ENCODE data around the gene KXD1.

The KXD1 gene

DNA sequence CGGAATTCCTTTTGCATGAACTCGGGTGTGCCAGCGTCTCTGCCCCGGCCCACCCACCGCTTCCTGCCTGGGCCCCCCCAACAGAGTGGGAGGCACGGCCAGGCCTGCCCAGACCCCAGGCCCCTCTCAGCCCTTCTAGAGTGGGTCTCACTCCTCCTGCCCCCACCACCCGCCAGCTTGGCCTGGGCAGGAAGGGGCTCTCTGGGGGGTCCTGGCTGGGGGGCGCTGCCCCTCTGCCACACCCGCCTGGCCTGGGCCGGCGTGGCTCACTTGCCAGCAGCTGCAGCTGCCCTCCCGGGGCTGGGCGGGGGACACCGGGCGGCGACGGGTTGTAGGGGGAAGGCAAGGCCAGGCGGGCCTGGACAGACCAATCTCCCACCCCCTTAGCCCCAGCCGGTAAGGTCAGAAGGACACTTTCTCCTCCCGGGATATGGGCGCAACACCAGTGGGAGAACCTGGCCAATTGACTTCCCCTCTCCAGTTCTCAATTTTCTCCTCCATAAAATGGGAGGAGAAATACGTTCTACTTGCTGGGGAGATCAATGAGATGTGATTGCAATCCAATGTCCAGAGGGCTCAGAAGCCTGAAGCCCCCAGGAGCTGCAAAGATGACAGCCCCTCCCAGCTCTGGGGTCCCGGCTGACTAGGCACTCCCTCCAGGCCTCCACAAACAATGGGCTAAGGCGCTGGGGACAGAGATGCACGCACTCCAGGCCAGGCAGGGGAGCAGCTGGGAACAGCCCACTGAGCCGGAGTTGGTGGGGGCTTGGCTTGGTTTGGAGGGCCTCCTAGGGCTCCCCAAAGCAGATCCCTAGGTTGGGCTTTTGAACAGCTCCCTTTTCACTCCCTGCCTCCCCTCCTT, 46.5 kb downstream of the KXD1 start:
- no peak for DNase-seq

DNA sequence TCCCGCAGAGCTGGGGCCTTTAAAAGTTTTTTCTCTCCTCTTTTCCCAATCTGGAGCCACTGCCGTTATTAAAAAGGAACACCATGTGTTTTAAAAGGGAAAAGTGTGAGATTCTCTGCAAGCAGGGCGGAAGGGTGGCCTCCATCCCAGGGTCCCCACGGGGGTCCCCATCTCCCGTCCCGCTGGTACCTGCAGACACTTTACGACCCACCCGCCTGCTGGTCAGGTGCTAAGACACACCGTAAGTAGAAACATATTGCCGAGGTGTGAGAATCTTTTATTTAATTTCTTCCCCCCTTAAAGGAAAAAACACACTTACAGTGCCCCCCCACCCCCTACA, 47.1 kb downstream of the KXD1 start:
- no peak for DNase-seq

DNA sequence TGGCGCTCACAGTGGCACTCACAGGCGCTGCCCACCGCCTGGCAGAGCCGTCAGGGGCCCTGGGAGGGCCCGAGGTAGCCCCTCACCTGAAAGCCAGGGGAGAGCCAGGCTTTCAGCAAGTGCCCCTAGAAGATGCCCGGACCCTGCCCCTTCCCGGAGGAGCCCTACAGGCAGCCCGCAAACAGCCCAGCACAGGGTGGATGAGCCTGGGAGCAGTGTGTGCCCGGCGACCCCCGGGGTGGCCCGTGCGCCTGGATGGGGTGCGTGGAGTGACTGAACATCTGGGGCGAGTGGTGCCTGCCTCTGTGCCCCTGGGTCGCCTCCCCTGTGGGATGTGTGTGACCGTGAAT, 47.5 kb downstream of the KXD1 start:
- DNase-seq = no peak

DNA sequence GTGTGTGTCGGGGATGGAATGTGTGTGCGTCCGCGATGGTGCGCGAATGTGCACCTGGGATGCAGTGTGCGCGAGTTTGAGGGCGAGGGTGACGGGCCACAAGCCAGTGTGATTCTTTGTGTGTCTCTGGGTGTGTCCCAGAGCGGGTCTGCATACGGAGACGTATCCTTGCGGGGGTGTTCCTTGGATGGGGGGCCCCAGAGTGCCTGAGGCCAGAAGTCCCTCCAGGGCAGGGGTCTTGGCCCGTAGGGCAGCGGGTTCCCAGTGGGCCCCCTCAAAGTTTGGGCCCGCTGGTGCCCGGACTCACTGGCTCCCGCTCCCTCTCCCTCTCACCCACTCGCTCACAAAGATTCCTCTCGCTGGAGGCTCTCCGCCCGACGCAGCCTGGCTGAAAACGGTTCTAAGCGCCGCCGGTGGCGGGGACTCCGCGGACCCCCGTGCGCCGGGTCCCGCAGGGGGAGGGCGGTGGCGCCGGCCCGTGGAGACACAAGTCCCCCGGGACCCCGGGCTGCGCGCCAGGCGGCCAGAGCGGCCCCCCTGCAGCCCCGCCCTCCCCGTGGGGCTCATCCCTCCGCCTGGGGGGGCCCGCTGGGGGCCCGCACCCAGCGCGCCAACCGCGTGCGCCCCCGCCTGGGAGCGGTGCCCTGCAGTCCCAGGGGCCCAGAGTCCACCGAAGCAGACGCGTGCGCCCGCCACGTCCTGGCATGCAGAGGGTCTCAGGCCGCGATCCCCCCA, 48.0 kb downstream of the KXD1 start:
- DNase-seq = no peak

DNA sequence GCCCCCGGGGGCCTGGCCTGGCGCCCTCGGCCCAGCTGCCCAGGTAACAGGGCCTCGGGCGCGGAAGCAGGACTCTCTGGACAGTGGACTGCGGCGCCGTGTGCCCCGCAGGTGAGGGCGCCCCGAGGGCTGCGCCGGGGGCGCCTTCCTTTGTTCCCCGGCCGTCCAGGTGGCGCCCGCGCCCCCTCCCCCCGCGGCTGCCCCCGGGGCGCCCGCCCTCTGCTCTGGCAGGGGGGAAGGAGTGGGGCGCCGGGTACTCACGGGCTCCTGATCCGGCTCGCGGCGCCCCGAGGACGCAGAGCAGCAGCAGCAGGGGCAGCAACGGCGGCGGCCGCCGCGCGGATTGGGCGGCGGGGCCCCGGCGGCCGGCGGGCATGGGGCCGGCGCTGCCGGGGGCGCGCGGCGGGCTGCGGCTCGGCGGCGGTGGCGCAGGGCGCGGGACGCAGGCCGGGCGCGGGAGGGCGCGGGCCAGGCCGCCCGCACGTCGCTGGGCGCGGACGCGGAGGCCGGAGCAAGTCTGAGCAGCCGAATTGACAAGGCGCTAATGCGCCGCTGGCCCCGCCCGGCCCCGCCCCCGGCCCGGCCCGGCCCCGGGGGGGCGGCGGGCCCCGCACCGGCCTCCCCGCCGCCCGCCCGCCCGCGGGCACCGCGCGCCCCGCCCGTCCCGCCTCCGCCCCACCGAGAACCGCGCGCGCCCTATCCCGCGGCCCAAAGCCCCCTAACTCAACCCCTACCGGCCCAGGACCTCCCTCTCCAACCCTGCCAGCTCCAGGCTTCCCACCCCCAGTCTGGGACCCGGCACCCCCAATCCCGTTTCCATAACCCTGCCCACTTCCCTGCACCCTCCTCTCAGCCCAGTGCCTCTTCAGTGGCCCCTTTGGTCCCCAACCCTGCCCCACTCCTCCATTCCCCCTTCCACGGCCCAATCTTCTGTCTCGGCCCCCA, 48.9 kb downstream of the KXD1 start, which contains the start of gene CRLF1:
TSS of gene CRLF1 (minus strand) at position 519 of the 945 bp plus-strand sequence. CDS start at position 376, 143 bp downstream.
- no peak for DNase-seq

DNA sequence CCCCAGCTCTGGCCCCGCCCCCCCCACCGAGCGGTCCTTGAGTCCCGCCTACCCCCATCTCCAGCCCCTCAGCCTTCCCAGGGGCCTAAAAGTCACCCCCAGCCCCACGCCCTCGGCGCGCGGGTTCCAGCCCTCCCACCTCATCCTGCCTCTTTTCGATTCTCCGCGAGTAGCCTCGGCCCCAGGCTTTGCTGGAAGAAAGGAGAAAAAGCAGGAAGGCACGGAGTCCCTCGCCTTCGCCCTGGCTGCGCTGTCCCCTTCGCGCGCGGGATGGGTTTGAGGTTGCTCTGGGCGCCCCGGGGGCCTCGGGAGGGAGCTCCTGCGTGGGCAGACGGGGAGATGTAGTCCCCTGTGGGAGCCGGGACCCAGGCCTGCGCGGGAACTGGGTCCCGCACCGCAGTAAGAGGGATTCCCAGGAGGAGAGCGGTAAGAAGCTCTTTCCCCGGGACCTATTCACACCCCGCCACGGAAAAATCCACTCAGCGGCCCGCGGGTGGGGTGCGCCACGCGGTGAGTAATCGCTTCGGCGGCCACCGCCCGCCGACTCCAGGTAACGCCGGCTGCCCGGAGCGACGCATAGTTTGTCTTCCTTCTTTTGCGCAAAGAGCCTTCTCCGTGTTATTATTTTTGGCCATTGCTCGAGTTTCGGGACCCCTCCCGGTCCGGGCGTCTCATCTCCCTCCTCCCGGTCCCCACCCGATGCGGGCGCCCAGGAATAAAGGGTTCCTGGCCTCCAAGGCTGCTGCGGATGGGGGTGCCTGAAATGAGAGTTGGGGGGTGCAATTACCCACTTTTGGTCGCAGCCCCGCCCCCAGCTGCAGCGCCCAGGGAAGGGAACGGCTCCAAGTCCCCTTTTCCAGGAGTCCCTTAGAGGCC, 49.8 kb downstream of the KXD1 start:
- no peak for DNase-seq

DNA sequence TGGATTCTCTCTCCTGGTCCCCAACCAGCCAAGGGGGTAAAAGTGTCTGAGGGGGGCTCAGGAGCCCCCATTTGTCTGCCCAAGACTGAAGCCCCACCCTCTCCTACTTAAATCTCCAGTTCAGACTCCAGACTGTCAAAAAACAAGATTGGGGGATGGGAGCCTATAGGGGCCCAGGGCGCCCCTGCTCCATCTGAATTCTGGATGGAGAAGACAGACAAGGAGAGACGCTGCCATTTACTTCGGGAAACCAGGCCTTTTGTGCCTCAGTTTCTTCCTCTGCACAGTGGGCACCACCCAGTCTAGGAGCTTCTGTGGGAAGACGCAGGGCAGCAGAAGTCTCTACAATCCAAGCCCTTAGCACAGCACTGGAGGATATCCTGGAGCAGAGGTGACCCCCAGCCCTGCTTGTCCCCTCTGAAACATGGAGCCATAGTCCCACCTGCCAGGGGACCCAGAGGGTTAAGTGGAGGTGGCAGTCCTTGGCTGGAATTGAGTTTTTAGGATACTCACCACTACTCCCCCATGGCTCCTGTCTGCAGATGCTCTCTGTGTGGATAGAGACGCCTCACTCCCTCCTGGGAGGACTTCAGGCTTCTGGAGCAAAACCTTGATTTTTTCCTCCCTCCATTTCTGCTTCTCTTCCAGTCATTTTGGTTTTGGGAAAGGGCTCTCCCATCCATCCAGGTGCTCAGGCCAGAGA, 50.6 kb downstream of the KXD1 start:
- no peak for DNase-seq

DNA sequence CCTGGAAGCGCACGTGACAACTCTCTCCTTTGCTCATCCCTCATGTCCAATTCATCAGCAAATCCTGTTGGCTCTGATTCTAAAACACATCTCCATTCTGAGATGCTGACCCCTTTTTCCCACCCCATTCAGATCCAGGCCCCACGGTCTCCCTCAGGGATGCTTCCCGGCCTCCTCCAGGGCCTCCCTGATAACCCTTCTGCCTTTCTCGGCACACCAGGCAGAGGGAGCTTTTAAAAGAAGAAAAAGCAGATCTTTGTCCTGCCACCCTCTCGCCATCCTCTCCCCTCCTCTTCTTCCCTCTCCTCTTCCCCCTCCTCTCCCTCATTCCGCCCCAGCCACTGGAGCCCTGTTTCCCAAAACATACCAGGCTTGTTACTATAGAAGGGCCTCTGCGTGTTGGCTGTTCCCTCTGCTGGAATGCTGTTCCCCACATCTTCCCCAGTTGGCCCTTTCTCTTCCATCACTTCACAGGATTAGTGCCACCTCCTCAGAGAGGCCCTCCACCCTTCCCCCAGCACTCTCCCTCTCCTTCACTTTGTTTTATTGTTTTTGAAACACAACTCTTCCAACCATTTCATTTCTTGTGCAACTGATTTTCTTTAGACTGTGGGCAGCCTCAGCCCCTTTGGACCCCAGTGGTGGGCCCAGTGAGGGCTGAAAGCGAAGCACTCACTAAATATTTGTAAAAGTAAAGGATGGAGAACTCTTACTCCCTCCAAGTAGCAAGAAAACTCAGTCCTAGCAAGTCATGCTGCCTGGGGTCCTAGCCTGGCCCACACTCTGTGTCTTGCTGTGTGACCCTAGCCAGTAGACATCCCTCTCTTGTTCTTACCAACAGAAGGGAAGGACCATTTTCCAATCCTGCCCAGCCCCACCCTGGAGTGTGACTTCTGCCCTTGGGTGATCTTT, 51.4 kb downstream of the KXD1 start:
- DNase-seq = no peak

DNA sequence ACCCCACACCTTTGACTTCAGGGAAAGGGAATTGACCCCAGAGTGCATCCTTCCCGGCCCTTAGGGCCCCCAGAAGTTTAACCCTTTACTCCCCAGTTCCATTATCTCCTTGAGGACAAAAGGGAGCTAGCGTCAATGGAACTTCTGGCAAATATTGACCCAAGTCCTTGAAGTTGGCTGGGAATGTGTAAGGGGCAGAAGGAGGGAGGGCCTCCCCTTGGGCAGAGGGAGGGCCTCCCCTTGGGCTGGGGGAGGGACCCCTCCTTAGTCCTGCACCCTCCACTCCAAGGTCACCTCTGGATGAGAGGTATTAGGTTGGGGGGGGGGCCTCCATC, 52.0 kb downstream of the KXD1 start:
- no peak for DNase-seq

DNA sequence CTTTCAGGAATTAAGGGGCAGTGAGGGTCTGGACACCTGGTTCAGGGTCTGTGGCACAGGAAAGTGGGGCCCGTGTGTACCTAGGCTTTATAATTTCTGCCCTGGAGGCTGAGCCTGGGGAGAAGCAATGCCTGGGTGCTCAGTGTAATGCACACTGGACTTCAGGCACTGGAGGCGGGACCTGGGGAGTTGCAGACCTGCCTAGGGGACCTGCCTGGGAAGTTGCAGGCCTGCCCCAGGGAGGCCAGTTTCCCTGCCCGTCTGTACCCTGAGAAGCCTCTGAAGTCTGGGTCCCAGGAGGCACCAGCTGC, 52.5 kb downstream of the KXD1 start:
- no peak for DNase-seq

DNA sequence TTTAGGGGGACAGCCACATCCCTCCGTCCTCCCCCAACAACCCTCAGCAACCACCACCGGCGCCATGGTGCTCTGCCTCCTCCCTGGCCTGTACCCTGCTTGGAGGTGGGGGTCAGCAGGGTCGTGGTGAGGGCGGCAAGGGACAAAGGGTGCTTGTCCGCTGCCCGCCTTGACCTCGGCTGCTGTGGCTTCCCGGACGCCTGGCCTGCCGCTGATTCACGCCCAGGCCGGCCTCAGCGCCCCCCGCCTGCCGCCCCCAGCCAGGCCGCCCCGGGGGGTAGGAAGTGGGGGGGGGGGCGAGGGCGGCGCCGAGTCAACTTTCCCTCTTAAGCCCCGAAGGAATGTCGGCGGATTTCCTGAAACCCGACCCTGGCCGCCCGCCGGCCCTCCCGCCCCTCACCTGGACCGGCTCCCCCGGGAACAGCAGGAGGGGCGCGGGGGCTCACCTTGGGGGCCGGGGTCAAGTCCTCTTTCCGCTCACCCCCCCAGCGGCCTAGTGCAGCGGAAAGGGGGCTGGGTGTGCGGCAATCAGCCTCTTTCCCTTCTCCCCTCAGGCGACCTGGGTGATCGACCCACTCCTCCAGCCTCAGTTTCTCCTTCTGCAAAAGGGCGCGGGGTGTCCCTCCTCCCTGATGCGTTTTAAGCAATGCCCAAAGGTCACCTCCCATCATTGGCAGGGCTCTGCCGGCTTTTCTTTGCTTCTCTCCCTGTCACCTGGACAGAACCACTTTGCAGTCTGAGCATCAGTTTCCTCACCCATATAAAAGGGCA, 53.1 kb downstream of the KXD1 start:
- no peak for DNase-seq

DNA sequence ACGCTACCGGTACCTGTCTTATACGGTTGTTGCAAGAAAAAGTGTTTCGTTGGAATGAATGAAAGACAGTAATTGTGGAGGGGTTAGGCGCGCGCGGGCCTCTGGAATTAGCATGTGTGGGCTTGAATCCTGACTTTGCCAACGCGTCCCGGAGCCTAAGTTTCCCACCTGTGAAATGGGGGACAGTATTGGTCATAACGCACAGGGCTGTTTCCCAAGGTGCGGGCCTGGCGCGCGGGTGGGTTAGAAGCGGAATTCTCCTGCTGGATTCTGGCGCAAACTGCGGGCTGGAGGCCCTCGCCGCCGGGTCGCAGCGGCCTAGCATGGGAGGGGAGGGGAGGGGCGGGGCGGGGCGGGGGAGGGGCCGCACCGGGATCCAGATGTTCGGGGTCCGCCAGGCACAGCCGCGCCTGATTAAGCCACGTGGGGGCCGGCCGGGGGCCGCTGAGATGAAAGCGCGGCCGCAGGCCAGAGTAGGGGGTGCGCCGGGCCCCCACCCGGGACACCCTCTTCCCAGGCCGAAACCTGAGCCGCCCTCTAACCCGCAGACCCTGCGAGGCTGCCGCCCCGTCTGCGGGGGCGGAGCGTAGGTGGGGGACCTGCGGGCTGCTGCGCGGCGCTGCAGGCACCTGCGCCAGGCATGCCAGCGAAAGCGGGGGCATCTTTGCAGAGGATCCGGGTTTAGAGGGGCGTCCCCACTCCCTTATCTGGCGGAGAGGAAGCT, 53.8 kb downstream of the KXD1 start:
- DNase-seq = no peak

DNA sequence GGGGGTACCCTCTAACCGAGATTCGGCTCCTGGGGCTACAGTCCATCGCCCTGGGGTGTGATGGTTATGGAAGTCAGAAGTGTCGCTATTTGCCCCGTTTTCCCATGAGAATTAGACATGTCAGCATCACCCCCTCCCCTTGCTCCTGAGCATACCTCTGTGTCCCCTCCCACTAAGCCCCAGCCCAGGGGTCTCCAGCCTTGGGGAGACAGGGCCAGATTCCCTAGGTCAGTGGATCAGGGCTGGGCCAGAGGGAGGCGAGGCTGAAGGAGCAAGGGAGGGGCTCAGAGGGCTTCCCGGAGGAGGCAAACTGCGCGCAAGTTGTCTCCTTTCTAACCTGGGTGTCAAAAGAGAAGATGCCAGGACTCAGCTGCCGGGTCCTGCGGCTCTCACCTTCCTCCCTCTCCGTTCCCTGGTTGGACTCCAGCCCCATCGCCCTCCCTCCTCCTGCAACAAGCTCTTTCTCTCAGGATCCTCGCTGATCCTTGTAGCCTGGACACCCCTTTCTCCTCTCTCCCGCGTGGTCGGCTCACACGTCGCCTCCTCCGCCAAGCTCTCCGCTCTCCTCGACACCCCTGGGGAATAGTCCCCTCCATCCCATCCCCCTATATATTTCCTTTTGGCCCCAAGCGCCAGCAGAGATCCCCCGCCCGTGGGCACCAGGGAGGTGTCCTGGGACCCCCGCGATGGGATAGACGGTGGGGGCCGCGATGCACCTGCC, 54.5 kb downstream of the KXD1 start:
- DNase-seq = no peak

DNA sequence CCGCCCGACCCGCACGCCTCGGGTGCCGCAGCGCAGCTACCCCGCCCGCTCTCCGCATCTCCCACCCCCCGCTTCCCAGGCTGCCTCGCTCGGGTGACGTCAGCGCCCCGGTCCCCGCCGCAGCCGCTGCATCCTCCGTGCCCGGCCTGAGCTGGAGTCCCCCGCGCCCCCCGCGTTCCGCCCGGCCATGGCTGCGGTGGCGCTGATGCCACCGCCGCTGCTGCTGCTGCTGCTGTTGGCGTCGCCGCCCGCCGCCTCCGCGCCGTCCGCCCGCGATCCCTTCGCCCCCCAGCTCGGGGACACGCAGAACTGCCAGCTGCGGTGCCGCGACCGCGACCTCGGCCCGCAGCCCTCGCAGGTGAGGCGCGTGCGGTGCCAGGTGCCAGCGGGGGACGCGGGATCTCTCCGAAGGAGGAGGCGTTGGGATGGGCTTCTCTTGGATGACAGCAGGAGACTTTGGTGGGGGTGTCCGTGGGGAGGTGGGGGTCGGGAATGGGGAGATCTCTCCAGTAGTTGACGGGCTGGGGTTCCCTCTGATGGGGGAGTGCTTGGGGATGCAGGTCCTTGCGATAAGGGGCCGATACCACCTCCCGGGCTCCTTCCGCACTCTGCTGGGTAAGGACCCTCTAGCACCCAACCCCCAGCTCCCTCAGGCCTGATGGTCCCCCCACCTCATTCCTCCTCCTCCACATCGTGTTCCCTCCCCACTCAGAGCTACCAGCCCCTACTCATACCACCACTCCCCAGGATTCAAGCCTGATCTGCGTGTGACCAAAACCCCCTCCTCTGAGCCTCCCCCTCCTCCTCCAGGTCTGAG, 55.3 kb downstream of the KXD1 start, which contains the start of gene TMEM59L:
TSS of gene TMEM59L (plus strand) at position 99 of the 817 bp plus-strand sequence. CDS start at position 188, 89 bp downstream.
- no peak for DNase-seq

DNA sequence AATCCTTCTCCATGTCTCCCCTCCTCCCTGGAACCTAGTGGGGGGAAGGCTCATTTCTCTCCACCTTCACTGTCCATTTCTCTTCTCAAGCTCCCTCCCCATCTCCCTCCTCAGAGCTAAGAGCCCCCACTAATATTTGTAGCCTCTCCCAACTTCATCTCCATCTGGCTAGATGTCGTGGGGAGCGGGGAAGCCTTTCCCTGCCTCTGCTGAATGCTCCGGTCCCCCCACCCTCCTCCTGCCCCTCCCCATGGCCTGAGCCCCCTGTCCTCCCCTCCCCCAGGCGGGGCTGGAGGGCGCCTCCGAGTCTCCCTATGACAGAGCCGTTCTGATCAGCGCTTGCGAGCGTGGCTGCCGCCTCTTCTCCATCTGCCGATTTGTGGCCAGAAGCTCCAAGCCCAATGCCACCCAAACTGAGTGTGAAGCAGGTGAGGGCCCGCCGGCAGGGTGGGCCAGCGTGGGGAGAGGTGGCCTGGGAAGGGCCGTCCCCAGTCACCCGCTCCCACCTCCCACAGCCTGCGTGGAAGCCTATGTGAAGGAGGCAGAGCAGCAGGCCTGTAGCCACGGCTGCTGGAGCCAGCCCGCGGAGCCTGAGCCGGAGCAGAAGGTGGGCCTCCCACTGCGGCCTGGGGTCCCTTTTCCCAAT, 56.0 kb downstream of the KXD1 start:
- DNase-seq = no peak

DNA sequence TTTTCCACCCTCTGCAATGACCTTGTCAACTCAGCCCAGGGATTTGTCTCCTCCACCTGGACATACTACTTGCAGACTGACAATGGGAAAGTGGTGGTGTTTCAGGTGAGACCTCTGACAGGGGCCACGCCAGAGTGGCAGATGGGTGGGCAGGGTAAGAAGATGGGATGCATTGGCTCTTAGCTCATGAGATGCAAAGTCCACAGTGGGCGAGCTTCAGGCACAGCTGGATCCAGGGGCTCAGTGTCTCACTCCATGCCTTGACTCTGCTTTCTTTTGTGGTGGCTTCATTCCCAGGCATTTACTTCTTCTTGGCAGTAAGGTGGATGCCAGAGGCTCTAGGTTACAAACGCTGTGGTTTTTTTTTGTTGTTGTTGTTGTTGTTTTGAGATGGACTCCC, 58.4 kb downstream of the KXD1 start:
- no peak for DNase-seq

DNA sequence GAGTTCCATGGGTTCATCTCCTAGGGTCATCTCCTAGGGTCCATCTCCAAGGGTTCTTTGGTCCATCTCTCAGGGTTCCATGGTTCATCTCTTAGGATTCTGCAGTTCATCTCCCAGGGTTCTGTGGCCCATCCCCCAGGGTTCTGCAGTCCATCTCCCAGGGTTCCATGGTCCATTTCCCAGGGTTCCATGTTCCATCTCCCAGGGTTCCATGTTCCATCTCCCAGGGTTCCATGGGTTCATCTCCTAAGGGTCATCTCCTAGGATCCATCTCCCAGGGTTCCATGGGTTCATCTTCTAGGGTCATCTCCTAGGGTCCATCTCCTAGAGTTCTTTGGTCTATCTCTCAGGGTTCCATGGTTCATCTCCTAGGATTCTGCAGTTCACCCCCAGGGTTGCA, 59.9 kb downstream of the KXD1 start:
- no peak for DNase-seq

All from cerebellar nuclear complex (tissue), 1 donor.